GM12892 (cell line): ENCODE results near the gene C5orf63.
"Not testable (repeated sequence)": the region's sequence is repeated elsewhere in the genome, so short reads cannot be mapped to it uniquely, and the experiment has no call there.

Experiments
- DNase-seq: peaks from one replicate; pipeline ENCODE4 v3.0.0; 2011; ENCODE audit not compliant: insufficient read length
- FAIRE-seq: peaks from 2 replicates; lab custom pipeline; 2011; peaks lifted over from hg19 to GRCh38; lab: Jason Lieb, UNC
- POLR2A ChIP-seq: IDR thresholded peaks from 2 replicates; pipeline ENCODE4 v1.6.1; 2011; ENCODE audit warnings: low read depth, low read length, control low read depth
- POLR2AphosphoS5 ChIP-seq: IDR thresholded peaks from 2 replicates; pipeline ENCODE4 v1.6.1; 2011; ENCODE audit warnings: low read depth, low read length, control low read depth
- TAF1 ChIP-seq: IDR thresholded peaks from 2 replicates; pipeline ENCODE4 v1.6.1; 2011; ENCODE audit warnings: low read depth, mild to moderate bottlenecking, control low read depth, low read length, borderline replicate concordance

C5orf63 gene

GRCh38 chr5:127066721-127067120, 6.6 kb downstream of the C5orf63 start:
- TF ChIP-seq POLR2AphosphoS5 (no peak), POLR2A (no peak), TAF1 (no peak)
- DNase-seq (no peak), FAIRE-seq (no peak)

- TF ChIP-seq TAF1 = no peak
- TF ChIP-seq POLR2A = no peak
- no peak for TF ChIP-seq POLR2AphosphoS5
- DNase-seq (no peak), FAIRE-seq (no peak)
These were observed 9.0 kb downstream of the C5orf63 start for GRCh38 chr5:127064253-127064840.

DNA sequence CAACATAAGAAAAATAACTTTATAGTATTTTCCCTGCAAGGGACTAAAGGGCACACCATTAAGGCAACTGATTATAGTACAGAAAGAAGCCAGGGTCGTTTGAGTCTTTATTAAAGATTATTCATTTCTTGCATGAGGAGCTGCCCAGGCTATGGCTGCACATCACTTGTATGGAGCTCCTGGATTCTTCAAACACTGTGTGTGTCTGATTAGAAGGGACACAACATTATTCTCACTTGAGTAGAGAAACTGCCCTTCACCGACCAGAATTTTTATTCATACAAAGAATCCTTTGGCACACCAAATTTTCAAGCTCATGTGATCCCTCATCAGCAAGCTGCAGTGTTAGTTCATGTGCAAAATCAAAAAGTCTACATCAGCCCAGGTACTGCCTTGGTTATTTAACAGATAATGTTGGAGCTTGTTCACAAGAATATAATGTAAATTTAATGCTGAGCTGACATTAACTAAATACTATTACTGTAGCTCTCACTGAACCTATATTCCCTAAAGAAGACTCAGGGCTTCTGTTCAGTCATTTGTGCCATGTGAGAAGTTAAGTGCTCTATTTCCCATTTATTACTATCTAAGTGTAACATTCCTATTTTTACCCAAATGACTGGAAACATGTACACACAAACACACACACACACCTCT, 9.9 kb downstream of the C5orf63 start:
- no peak for DNase-seq
- TF ChIP-seq TAF1 (no peak), POLR2A (no peak)
- FAIRE-seq = no peak

DNA sequence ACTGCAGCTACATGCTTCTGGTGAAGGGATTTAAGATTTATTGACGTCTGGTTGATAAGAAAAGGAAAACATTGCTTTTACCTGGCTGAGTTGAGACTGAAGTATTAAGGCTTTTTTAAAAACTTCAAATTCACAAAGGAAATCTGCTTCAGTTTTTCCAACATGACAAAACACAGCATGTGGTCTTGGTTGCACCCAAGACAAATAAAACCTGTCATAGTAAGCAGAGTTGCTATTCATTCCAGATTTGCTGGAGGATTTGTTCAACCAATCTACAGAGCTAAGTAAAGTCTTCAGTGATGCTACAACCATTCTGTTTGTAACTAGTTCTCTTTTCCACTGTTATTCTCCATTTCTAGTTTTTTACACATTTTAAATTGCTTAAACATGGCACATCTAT, 11.3 kb downstream of the C5orf63 start:
- DNase-seq (no peak), FAIRE-seq (no peak)
- TF ChIP-seq POLR2A (no peak), TAF1 (no peak), POLR2AphosphoS5 (no peak)

GRCh38 chr5:127061537-127061936, 11.8 kb downstream of the C5orf63 start:
- FAIRE-seq = no peak

DNA sequence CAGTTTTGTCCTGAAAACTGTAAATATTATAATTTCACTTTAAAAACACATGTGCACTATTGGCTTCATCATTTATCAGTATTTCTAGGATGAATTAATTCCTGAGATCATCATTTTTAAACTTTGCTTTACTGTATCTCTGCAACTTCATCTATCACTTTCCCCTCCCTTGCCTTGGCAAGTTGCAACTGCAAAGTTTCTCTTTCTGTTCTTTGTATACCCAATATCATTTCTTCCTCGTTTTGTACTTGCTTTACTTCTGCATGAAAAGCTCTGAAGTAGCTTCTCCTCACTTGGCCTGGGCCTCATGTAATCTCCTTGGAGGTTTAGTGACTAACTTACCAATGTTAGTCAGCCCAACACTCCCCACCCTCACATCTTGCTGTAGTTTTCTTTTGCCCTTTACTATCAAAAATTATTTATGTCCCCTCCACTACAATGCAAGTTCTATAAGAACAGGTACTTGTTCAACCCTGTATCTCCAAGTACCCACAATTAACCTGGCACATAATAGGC, 12.8 kb downstream of the C5orf63 start:
- DNase-seq = no peak
- no peak for TF ChIP-seq POLR2AphosphoS5
- TF ChIP-seq POLR2A = no peak
- no peak for TF ChIP-seq TAF1
- no peak for FAIRE-seq

More at GRCh38 chr5:127061537-127061936, 11.8 kb downstream of the C5orf63 start:
- no peak for DNase-seq
- no peak for TF ChIP-seq POLR2A
- TF ChIP-seq POLR2AphosphoS5 = no peak
- no peak for TF ChIP-seq TAF1

- DNase-seq (no peak), FAIRE-seq (no peak)
- no peak for TF ChIP-seq POLR2AphosphoS5
- TF ChIP-seq POLR2A = no peak
- TF ChIP-seq TAF1 = no peak
These were observed 16.4 kb downstream of the C5orf63 start for GRCh38 chr5:127056896-127057295.

DNA sequence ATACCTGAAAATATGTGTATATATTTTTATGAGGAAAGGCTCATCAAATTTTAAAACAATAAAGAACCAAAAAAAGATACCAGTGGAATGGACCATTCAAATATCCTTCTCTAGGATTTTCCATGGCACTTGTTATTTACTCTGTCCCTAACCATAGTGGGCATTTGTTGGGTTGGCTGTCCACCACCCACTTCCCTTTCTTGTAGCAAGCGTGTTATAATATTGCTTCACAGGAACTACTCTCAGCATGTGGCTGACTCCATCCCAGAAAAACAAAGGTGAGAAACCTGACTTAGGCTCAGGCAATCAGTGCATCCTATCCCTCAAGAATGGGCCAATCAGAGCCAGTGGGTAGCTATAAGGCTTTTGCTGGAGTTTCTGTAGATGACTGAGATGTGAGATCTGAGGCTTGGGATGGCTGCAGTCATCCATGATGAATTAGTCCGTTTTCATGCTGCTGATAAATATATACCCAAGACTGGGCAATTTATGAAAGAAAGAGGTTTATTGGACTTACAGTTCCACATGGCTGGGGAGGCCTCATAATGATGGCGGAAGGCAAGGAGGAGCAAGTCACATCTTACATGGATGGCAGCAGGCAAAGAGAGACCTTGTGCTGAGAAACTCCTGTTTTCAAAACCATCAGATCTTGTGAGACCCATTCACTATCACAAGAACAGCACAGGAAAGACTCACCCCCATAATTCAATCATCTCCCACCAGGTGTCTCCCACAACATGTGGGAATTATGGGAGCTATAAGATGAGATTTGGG, 17.2 kb downstream of the C5orf63 start:
- DNase-seq (no peak), FAIRE-seq (no peak)
- TF ChIP-seq POLR2A = no peak
- TF ChIP-seq TAF1 = no peak
- no peak for TF ChIP-seq POLR2AphosphoS5

DNA sequence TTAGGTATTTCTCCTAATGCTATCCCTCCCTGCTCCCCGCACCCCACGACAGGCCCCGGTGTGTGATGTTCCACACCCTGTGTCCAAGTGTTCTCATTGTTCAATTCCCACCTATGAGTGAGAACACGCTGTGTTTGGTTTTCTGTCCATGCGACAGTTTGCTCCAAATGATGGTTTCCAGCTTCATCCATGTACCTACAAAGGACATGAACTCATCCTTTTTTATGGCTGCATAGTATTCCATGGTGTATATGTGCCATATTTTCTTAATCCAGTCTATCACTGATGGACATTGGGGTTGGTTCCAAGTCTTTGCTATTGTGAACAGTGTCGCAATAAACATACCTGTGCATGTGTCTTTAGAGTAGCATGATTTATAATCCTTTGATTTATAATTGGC, 19.8 kb downstream of the C5orf63 start:
- not testable (repeated sequence) for FAIRE-seq, DNase-seq

DNA sequence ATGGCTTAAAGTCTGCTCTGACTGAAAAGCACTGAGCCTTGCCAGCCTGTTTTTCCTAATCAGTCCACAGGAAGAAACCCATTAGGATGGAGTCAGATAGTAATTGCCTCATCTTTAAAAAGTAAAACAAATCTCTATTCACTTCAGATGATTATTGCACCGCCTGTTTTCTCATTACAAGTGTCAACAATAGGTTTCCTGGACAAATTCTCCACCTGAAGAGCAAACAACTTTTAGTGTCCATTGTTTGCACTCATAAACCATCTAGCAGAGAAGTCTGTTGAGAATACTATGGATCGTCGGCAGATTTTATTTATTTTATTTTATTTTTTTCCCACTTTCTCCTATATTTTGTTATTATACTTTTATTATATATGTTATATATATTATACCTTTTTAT, 20.3 kb downstream of the C5orf63 start:
- FAIRE-seq = no peak
- TF ChIP-seq POLR2A (no peak), TAF1 (no peak), POLR2AphosphoS5 (no peak)

GRCh38 chr5:127051591-127051990, 21.7 kb downstream of the C5orf63 start:
- FAIRE-seq (no peak), DNase-seq (no peak)
- no peak for TF ChIP-seq POLR2AphosphoS5
- no peak for TF ChIP-seq POLR2A
- TF ChIP-seq TAF1 = no peak

More for the DNA sequence above, 20.3 kb downstream of the C5orf63 start:
- DNase-seq = no peak

- FAIRE-seq = no peak
- no peak for DNase-seq
- TF ChIP-seq POLR2A (no peak), POLR2AphosphoS5 (no peak), TAF1 (no peak)
These were observed 26.8 kb downstream of the C5orf63 start for GRCh38 chr5:127046343-127047072.
